Activated T-helper 2 cell treated with anti-CD3 and anti-CD28 coated beads, Interferon-gamma antibody, Interleukin-2, Interleukin-4, amounts not matched to agents 10 μg/mL and 5 μg/mL and 100 μg/mL, durations not matched to agents 14 hours and 24 hours and 36 hours (primary cell): Measurements from ENCODE around the gene PLPPR4. TPM values are rescaled to one million over a fixed set of nuclear protein-coding genes. Genes with fewer than 3 reads are reported as not detected.
"Not testable (repeated sequence)": the region's sequence is repeated elsewhere in the genome, so short reads cannot be mapped to it uniquely, and the experiment has no call there.

Experiments
- DNase-seq: peaks from one replicate; pipeline ENCODE4 v3.0.0; 2021; ENCODE audit warnings: low spot score
- H3K27ac Mint-ChIP-seq: one replicate; pipeline ENCODE4 v1.8.0; 2021; ENCODE audit warnings: mixed read lengths
- H3K27me3 Mint-ChIP-seq: one replicate; pipeline ENCODE4 v1.8.0; 2021; ENCODE audit warnings: low read depth, mixed read lengths
- H3K36me3 Mint-ChIP-seq: one replicate; pipeline ENCODE4 v1.8.0; 2021; ENCODE audit warnings: low read depth, mixed read lengths
- H3K4me1 Mint-ChIP-seq: one replicate; pipeline ENCODE4 v1.8.0; 2021; ENCODE audit warnings: low read depth, mixed read lengths
- H3K4me3 Mint-ChIP-seq: one replicate; pipeline ENCODE4 v1.8.0; 2021; ENCODE audit warnings: low read depth, mild to moderate bottlenecking, moderate library complexity, mixed read lengths
- H3K9me3 Mint-ChIP-seq: one replicate; pipeline ENCODE4 v1.8.0; 2021; ENCODE audit warnings: mixed read lengths
- intact Hi-C: fragments of 100-400 bp; cut with micrococcal nuclease; formaldehyde crosslinking; loops from one replicate; pipeline ENCODE4 v1.15.1; 2023
- total RNA-seq: library from RNA; stranded (reverse); gene quantifications from 2 replicates; pipeline ENCODE4 v1.2.3, GENCODE V29; 2022

The PLPPR4 gene
- total RNA-seq, 1 donor from 2014 or later, result not detected

GRCh38 chr1:99239690-99240089, 24.6 kb upstream of the PLPPR4 start:
- no peak for DNase-seq
- Mint-ChIP-seq H3K4me3 (no peak overlapping the region), H3K27me3 (no peaks in the 10 kb centered on the region), H3K4me1 (no peaks in the 10 kb centered on the region), H3K36me3 (no peaks in the 10 kb centered on the region), H3K9me3 (no peaks in the 10 kb centered on the region), H3K27ac (no peak overlapping the region)
- intact Hi-C loops, result no loop called here

DNA sequence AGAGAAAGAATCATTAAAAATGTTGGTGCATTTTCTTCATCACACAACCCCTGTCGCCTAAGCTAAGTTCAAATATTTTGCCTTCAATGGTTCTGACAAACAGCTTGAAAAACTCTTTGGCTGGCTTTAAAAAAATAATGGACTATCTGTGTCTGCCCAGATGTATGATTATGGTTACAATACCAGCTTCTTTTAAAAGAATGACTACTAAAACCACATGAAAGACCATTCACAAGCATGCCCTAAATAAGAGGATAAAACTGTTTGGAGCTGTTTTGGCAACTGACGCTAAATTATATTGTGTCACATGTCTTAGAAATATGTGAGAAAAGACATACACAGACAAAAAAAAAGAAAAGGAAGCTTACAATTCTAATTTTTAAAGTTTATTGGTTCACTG, 23.7 kb upstream of the PLPPR4 start:
- no peaks in the 10 kb centered on the region for H3K4me1 Mint-ChIP-seq
- no peak overlapping the region for H3K27ac Mint-ChIP-seq
- no peaks in the 10 kb centered on the region for H3K27me3 Mint-ChIP-seq
- DNase-seq, result no peak
- no peak overlapping the region for H3K4me3 Mint-ChIP-seq
- intact Hi-C loops, result no loop called here
- no peaks in the 10 kb centered on the region for H3K36me3 Mint-ChIP-seq
- H3K9me3 Mint-ChIP-seq, result no peaks in the 10 kb centered on the region

DNA sequence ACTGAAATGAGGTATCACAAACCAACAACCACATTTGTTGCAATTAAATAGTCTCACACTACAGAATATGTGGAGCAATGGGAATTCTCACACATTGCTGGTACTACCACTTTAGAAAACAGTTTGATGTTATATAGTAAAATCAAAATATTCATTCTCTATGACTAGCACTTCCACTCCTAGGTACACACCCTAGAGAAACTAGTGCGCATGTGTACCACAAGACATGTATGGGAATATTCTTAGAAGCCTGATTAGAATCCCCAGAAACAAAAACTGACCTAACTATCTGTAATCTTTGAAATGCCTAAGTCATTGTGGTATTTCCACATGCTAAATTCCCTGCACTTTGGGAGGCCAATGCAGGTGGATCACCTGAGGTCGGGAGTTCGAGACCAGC, 18.1 kb upstream of the PLPPR4 start:
- Mint-ChIP-seq H3K4me1 (no peaks in the 10 kb centered on the region), H3K4me3 (no peak overlapping the region), H3K27ac (no peak overlapping the region), H3K27me3 (no peaks in the 10 kb centered on the region), H3K36me3 (no peaks in the 10 kb centered on the region), H3K9me3 (no peaks in the 10 kb centered on the region)
- intact Hi-C loops, result no loop called here
- DNase-seq, result no peak

DNA sequence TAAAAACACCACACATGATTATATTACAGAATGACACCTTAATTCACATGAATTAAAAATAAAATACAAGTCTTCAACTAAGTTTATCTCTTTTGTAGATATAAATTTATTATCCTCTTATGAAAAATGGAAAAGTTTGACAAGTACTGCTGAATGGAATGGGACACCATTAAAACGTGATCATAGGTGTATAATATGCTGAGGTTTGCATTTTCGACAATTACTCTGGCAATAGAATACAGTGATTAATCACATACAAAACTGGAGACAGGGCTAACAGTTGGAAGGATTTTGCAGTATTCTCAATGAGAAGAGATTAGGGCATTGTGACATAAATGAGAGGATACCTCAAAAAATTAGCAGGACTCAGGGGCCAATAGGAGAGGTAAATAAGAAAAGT, 17.1 kb upstream of the PLPPR4 start:
- Mint-ChIP-seq H3K27me3 (no peaks in the 10 kb centered on the region), H3K36me3 (no peaks in the 10 kb centered on the region), H3K9me3 (no peaks in the 10 kb centered on the region), H3K4me3 (no peak overlapping the region), H3K27ac (no peak overlapping the region), H3K4me1 (no peaks in the 10 kb centered on the region)
- intact Hi-C loops, result no loop called here
- DNase-seq, result no peak

GRCh38 chr1:99250728-99251127, 13.6 kb upstream of the PLPPR4 start:
- no peak for DNase-seq
- no peaks in the 10 kb centered on the region for H3K9me3 Mint-ChIP-seq
- H3K4me1 Mint-ChIP-seq, result no peaks in the 10 kb centered on the region
- H3K4me3 Mint-ChIP-seq, result no peak overlapping the region
- H3K36me3 Mint-ChIP-seq, result no peaks in the 10 kb centered on the region
- H3K27me3 Mint-ChIP-seq, result no peaks in the 10 kb centered on the region
- H3K27ac Mint-ChIP-seq, result no peak overlapping the region
- intact Hi-C loops, result no loop called here

DNA sequence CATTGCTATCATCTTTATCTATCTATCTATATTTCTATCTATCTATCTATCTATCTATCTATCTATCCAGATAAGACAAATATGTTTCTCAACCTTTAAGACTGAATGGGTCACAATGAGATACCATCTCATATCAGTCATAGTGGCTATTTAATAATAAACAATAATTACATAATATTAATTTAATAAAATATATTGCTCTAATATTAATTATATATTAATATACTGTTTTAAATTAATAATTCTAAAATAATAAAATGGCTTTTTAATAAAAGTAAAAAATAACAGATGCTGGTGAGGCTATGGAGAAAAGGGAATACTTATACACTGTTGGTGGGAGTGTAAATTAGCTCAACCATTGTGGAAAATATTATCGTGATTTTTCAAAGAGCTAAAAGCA, 13.0 kb upstream of the PLPPR4 start:
- no peak for DNase-seq
- intact Hi-C loops, result no loop called here
- no peaks in the 10 kb centered on the region for H3K9me3 Mint-ChIP-seq
- H3K36me3 Mint-ChIP-seq, result no peaks in the 10 kb centered on the region
- H3K4me1 Mint-ChIP-seq, result no peaks in the 10 kb centered on the region
- H3K4me3 Mint-ChIP-seq, result no peak overlapping the region
- H3K27me3 Mint-ChIP-seq, result no peaks in the 10 kb centered on the region
- H3K27ac Mint-ChIP-seq, result no peak overlapping the region

DNA sequence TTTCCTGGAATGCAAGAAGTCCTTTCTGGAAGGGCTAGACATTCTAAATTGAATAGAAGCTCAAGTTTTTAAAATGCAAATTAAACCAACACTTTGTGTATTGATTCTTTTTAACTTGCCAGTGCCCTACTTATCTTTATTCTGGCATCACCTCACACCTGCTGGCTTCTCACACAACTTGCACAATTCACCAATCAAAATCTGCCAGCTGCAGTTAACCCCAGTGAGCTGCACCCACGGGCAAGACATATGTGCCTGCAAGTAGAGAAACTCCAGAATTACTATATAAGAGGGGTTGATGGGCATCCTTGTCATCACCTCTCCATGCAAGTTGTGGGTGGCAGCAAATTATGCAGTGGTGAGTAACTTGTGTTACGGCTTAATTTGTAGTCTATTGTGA, 11.7 kb upstream of the PLPPR4 start:
- H3K27ac Mint-ChIP-seq, result no peak overlapping the region
- no peaks in the 10 kb centered on the region for H3K9me3 Mint-ChIP-seq
- no peak for DNase-seq
- H3K27me3 Mint-ChIP-seq, result no peaks in the 10 kb centered on the region
- no peak overlapping the region for H3K4me3 Mint-ChIP-seq
- H3K36me3 Mint-ChIP-seq, result no peaks in the 10 kb centered on the region
- intact Hi-C loops, result no loop called here
- no peaks in the 10 kb centered on the region for H3K4me1 Mint-ChIP-seq

DNA sequence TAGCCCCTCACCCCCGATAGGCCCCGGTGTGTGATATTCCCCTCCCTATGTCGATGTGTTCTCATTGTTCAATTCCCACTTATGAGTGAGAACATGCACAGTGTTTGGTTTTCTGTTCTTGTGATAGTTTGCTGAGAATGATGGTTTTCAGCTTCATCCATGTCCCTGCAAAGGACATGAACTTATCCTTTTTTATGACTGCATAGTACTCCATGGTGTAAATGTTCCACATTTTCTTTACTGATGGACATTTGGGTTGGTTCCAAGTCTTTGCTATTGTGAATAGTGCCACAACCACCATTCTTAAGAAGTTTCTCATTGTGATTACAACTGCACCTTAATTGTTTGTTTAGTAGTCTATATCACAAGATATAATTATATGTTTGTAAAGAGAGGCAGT, 3.9 kb upstream of the PLPPR4 start:
- H3K4me3 Mint-ChIP-seq, H3K9me3 Mint-ChIP-seq, intact Hi-C loops, H3K4me1 Mint-ChIP-seq, H3K36me3 Mint-ChIP-seq, H3K27ac Mint-ChIP-seq, DNase-seq: not testable (repeated sequence)
- H3K27me3 Mint-ChIP-seq, result peaks cover 29% of the 10 kb centered on the region

DNA sequence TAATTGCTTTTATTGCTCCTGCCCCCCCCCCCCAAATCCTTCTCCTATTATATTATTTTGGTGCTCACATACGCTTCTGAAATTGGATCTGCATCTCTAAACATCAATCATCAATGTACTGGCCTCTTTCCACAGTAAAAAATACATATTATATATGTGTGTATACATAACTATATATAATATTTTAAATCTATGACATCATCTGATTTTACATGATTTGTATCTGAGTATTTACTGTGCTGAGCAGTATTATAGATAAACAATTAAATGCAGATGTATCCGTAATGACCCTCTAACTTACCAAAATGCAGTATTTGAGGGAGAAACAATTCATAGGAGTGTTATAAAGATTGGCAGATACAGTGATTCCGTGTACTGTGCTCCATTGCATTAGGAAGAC, 832 bp downstream of the PLPPR4 start:
- no peaks in the 10 kb centered on the region for H3K4me1 Mint-ChIP-seq
- peaks cover 32% of the 10 kb centered on the region for H3K27me3 Mint-ChIP-seq
- intact Hi-C loops, result no loop called here
- H3K9me3 Mint-ChIP-seq, result no peaks in the 10 kb centered on the region
- DNase-seq, result no peak
- no peak overlapping the region for H3K4me3 Mint-ChIP-seq
- H3K27ac Mint-ChIP-seq, result no peak overlapping the region
- no peaks in the 10 kb centered on the region for H3K36me3 Mint-ChIP-seq

DNA sequence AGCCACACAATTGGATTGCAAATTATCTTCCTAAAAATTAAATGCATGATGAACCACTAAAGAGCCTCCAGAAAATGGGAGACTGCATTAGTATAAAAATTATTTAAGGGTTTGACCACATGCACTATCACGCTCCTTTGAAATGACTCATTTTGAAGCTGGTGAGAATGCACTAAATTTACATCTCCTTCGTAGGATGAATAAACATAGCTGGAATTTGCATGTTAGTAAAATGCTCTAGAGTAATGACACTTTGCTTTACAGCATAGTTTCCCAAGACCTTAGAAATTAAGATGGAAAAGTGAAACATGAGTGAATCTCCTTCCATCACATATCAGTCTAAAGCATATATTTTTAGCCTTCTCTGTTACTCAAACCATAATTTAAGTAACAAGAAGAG, 2.4 kb downstream of the PLPPR4 start:
- no peaks in the 10 kb centered on the region for H3K4me1 Mint-ChIP-seq
- intact Hi-C loops, result no loop called here
- no peaks in the 10 kb centered on the region for H3K36me3 Mint-ChIP-seq
- no peak overlapping the region for H3K4me3 Mint-ChIP-seq
- peaks cover 32% of the 10 kb centered on the region for H3K27me3 Mint-ChIP-seq
- no peak for DNase-seq
- H3K27ac Mint-ChIP-seq, result no peak overlapping the region
- H3K9me3 Mint-ChIP-seq, result no peaks in the 10 kb centered on the region

- Mint-ChIP-seq H3K4me1 (no peaks in the 10 kb centered on the region), H3K4me3 (no peak overlapping the region), H3K9me3 (peaks cover 1% of the 10 kb centered on the region), H3K27me3 (peaks cover 23% of the 10 kb centered on the region), H3K27ac (no peak overlapping the region), H3K36me3 (no peaks in the 10 kb centered on the region)
- intact Hi-C loops, result no loop called here
- DNase-seq, result no peak
Measured at GRCh38 chr1:99268021-99268420, 3.7 kb downstream of the PLPPR4 start.

DNA sequence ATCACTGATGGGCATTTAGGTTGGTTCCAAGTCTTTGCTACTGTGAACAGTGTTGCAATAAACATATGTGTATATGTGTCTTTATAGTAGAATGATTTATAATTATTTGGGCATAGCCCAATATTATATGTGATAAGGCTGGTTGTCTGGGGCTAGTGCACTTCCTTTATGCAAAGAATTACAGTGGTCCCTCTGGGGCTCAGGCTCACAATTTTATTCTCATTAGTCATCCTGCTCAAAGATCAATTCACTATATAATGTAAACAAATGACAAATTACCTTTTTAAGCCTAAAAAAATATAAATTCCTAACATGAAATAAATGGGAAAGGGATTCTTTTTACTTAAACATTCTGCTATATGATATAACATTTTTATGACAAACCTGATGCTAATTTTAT, 5.0 kb downstream of the PLPPR4 start:
- DNase-seq, result no peak
- H3K4me1 Mint-ChIP-seq, result no peaks in the 10 kb centered on the region
- no peak overlapping the region for H3K27ac Mint-ChIP-seq
- intact Hi-C loops, result no loop called here
- peaks cover 13% of the 10 kb centered on the region for H3K27me3 Mint-ChIP-seq
- no peaks in the 10 kb centered on the region for H3K36me3 Mint-ChIP-seq
- H3K9me3 Mint-ChIP-seq, result peaks cover 4% of the 10 kb centered on the region
- no peak overlapping the region for H3K4me3 Mint-ChIP-seq

- H3K4me1 Mint-ChIP-seq, result no peaks in the 10 kb centered on the region
- H3K4me3 Mint-ChIP-seq, result no peak overlapping the region
- H3K36me3 Mint-ChIP-seq, result no peaks in the 10 kb centered on the region
- DNase-seq, result no peak
- H3K9me3 Mint-ChIP-seq, result peaks cover 4% of the 10 kb centered on the region
- intact Hi-C loops, result no loop called here
- H3K27ac Mint-ChIP-seq, result no peak overlapping the region
- H3K27me3 Mint-ChIP-seq, result peaks cover under 1% of the 10 kb centered on the region
Measured at GRCh38 chr1:99270646-99271045, 6.4 kb downstream of the PLPPR4 start.

GRCh38 chr1:99271249-99271648, 7.0 kb downstream of the PLPPR4 start:
- Mint-ChIP-seq H3K4me3 (no peak overlapping the region), H3K9me3 (peaks cover 4% of the 10 kb centered on the region), H3K27ac (no peak overlapping the region), H3K27me3 (no peaks in the 10 kb centered on the region), H3K4me1 (no peaks in the 10 kb centered on the region), H3K36me3 (no peaks in the 10 kb centered on the region)
- no peak for DNase-seq
- intact Hi-C loops, result no loop called here
